Measurements from ENCODE around the gene AUTS2.

Gene AUTS2

GRCh38 chr7:70544016-70544415 lies 945.7 kb downstream of the AUTS2 start:
- no peak for DNase-seq (ENCODE audit: low read depth in 2 of 2)

- DNase-seq (ENCODE audit: low read depth in 2 of 2): no peak
These were observed 946.9 kb downstream of the AUTS2 start for GRCh38 chr7:70545214-70545613.

- no peak for DNase-seq (ENCODE audit: low read depth in 2 of 2)
These were observed 953.9 kb downstream of the AUTS2 start for GRCh38 chr7:70552141-70552540.

GRCh38 chr7:70553364-70553763 lies 955.1 kb downstream of the AUTS2 start:
- DNase-seq (ENCODE audit: low read depth in 2 of 2): no peak

- DNase-seq (ENCODE audit: low read depth in 2 of 2): no peak
These were observed 956.4 kb downstream of the AUTS2 start for GRCh38 chr7:70554646-70555045.

GRCh38 chr7:70556761-70557160 lies 958.5 kb downstream of the AUTS2 start:
- DNase-seq (ENCODE audit: low read depth in 2 of 2): no peak

- no peak for DNase-seq (ENCODE audit: low read depth in 2 of 2)
These were observed 959.1 kb downstream of the AUTS2 start for GRCh38 chr7:70557338-70557737.

GRCh38 chr7:70559815-70560214 lies 961.5 kb downstream of the AUTS2 start:
- no peak for DNase-seq (ENCODE audit: low read depth in 2 of 2)

- no peak for DNase-seq (ENCODE audit: low read depth in 2 of 2)
These were observed 965.7 kb downstream of the AUTS2 start for GRCh38 chr7:70563960-70564359.

GRCh38 chr7:70565721-70566370 lies 967.6 kb downstream of the AUTS2 start:
- no peak for DNase-seq (ENCODE audit: low read depth in 2 of 2)

GRCh38 chr7:70566671-70567070 lies 968.4 kb downstream of the AUTS2 start:
- no peak for DNase-seq (ENCODE audit: low read depth in 2 of 2)

- no peak for DNase-seq (ENCODE audit: low read depth in 2 of 2)
These were observed 970.5 kb downstream of the AUTS2 start for GRCh38 chr7:70568674-70569334.

GRCh38 chr7:70569335-70569819 lies 971.1 kb downstream of the AUTS2 start:
- no peak for DNase-seq (ENCODE audit: low read depth in 2 of 2)

GRCh38 chr7:70570029-70570428 lies 971.8 kb downstream of the AUTS2 start:
- DNase-seq (ENCODE audit: low read depth in 2 of 2): no peak

GRCh38 chr7:70570961-70571360 lies 972.7 kb downstream of the AUTS2 start:
- no peak for DNase-seq (ENCODE audit: low read depth in 2 of 2)

GRCh38 chr7:70571403-70571934 lies 973.2 kb downstream of the AUTS2 start:
- DNase-seq (ENCODE audit: low read depth in 2 of 2): no peak

GRCh38 chr7:70571961-70572360 lies 973.7 kb downstream of the AUTS2 start:
- DNase-seq (ENCODE audit: low read depth in 2 of 2): no peak

- no peak for DNase-seq (ENCODE audit: low read depth in 2 of 2)
These were observed 974.3 kb downstream of the AUTS2 start for GRCh38 chr7:70572571-70572970.

GRCh38 chr7:70573071-70573661 lies 974.9 kb downstream of the AUTS2 start:
- no peak for DNase-seq (ENCODE audit: low read depth in 2 of 2)

GRCh38 chr7:70573696-70574095 lies 975.4 kb downstream of the AUTS2 start:
- no peak for DNase-seq (ENCODE audit: low read depth in 2 of 2)

- no peak for DNase-seq (ENCODE audit: low read depth in 2 of 2)
These were observed 976.1 kb downstream of the AUTS2 start for GRCh38 chr7:70574314-70574834.

GRCh38 chr7:70574970-70575799 lies 976.9 kb downstream of the AUTS2 start:
- no peak for DNase-seq (ENCODE audit: low read depth in 2 of 2)
